Suprapubic skin (tissue), 4 donors: ENCODE measurements around the gene RB1. TPM values are rescaled to one million over a fixed set of nuclear protein-coding genes. Genes with fewer than 3 reads are reported as not detected.
"Not testable (repeated sequence)": the region's sequence is repeated elsewhere in the genome, so short reads cannot be mapped to it uniquely, and the experiment has no call there.

Experiments
- DNase-seq, 2 donors: peaks; one replicate each; pipeline ENCODE4 v3.0.0-alpha.2; 2019; ENCODE audit warnings: low spot score in 2 of 2
- H3K27ac ChIP-seq: fragments of 200-600 bp; sonication (generic); one replicate; pipeline ENCODE4 v1.5.1; 2019
- H3K27me3 ChIP-seq: fragments of 200-600 bp; sonication (generic); one replicate; pipeline ENCODE4 v1.5.1; 2019
- H3K36me3 ChIP-seq: fragments of 200-600 bp; sonication (generic); one replicate; pipeline ENCODE4 v1.5.1; 2019
- H3K4me1 ChIP-seq: fragments of 200-600 bp; sonication (generic); one replicate; pipeline ENCODE4 v1.5.1; 2019
- H3K4me3 ChIP-seq: fragments of 200-600 bp; sonication (generic); one replicate; pipeline ENCODE4 v1.5.1; 2019; ENCODE audit warnings: mild to moderate bottlenecking
- H3K9me3 ChIP-seq: fragments of 200-600 bp; sonication (generic); one replicate; pipeline ENCODE4 v1.5.1; 2019
- CTCF ChIP-seq, 2 donors: fragments of 200-600 bp in 1 of 2; fragments of 450-650 bp in 1 of 2; sonication (generic) in 1 of 2; IDR thresholded peaks; one replicate each; pipeline ENCODE4 v1.5.1; 2016 to 2019; ENCODE audit warnings: antibody characterized with exemption in 2 of 2, mild to moderate bottlenecking in 1 of 2, moderate library complexity in 1 of 2
- EP300 ChIP-seq: sonication (generic); formaldehyde crosslinking; IDR thresholded peaks from one replicate; pipeline ENCODE4 v1.6.1; 2017; ENCODE audit warnings: antibody characterized with exemption
- POLR2A ChIP-seq, 2 donors: fragments of 450-650 bp; IDR thresholded peaks; one replicate each; pipeline ENCODE4 v1.6.1; 2017; ENCODE audit warnings: antibody characterized with exemption in 2 of 2, mild to moderate bottlenecking in 2 of 2, moderate library complexity in 2 of 2
- POLR2AphosphoS5 ChIP-seq, 3 donors: sonication (generic); formaldehyde crosslinking; IDR thresholded peaks; one replicate each; pipeline ENCODE4 v1.6.1; 2017; ENCODE audit warnings: antibody characterized with exemption in 3 of 3
- WGBS: methylation state at CpG from one replicate; pipeline ENCODE4 v1.1.5; 2018; 5-methylcytosine and 5-hydroxymethylcytosine counted together
- total RNA-seq, 4 donors: library from RNA; depleted of rRNA; stranded (reverse); fragments of >200 nt; gene quantifications; one replicate each; pipeline ENCODE4 v1.1.0, GENCODE V29; 2016

Gene RB1
- total RNA-seq, 4 donors from 2014 or later = 18.0 to 31.5 (median 20.7) TPM

DNA sequence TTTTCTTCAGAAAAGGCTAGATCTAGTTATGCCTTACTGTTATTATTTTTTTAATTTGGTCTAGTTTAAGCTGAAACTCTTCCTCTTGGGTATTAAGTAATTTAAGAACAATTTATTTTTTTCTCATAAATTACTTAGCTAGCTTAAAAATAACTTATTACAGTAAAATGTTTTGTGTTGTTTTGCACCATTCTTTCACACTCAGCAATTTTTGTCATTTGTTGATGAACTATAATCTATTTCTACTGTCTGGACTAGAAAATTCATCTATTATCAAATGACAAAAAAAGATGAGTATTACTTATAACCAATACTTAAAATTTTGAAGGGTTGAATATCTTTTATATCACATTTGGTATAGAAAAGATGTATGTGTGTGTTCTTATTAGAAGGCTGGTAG is 111.0 kb downstream of the RB1 start:
- peaks cover 25% of the 10 kb centered on the region for H3K4me1 ChIP-seq
- H3K27me3 ChIP-seq = no peaks in the 10 kb centered on the region
- H3K4me3 ChIP-seq = no peak overlapping the region
- TF ChIP-seq POLR2A (IDR thresholded peaks at IDR 0.05) (no peak), POLR2AphosphoS5 (IDR thresholded peaks at IDR 0.05) (no peak), EP300 (no peak), CTCF (IDR thresholded peaks at IDR 0.05) (no peak)
- H3K36me3 ChIP-seq = peaks cover 5% of the 10 kb centered on the region
- H3K9me3 ChIP-seq = no peaks in the 10 kb centered on the region
- H3K27ac ChIP-seq = no peak overlapping the region
- no peak for DNase-seq

GRCh38 chr13:48415516-48415915 is 112.0 kb downstream of the RB1 start:
- no peak overlapping the region for H3K27ac ChIP-seq
- WGBS = 76% methylated on average over 2 of the region's 2 CpGs
- no peak for DNase-seq
- H3K4me3 ChIP-seq = no peak overlapping the region
- H3K36me3 ChIP-seq = peaks cover 5% of the 10 kb centered on the region
- no peaks in the 10 kb centered on the region for H3K27me3 ChIP-seq
- TF ChIP-seq POLR2AphosphoS5 (IDR thresholded peaks at IDR 0.05) = no peak
- TF ChIP-seq CTCF (IDR thresholded peaks at IDR 0.05) = no peak
- TF ChIP-seq EP300 = no peak
- no peak for TF ChIP-seq POLR2A (IDR thresholded peaks at IDR 0.05)
- peaks cover 16% of the 10 kb centered on the region for H3K4me1 ChIP-seq
- H3K9me3 ChIP-seq = peaks cover under 1% of the 10 kb centered on the region

DNA sequence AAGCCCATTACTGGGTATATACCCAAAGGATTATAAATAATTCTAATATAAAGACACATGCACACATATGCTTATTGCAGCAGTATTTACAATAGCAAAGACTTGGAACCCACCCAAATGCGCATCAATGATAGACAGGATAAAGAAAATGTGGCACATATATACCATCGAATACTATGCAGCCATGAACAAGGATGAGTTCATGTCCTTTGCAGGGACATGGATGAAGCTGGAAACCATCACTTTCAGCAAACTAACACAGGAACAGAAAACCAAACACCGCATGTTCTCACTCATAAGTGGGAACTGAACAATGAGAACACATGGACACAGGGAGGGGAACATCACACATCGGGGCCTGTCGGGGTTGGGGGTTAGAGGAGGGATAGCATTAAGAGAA is 118.5 kb downstream of the RB1 start:
- H3K27ac ChIP-seq, H3K27me3 ChIP-seq, DNase-seq, H3K9me3 ChIP-seq, H3K36me3 ChIP-seq, H3K4me1 ChIP-seq, H3K4me3 ChIP-seq: not testable (repeated sequence)
- 96% methylated on average over 5 of the region's 5 CpGs for WGBS

DNA sequence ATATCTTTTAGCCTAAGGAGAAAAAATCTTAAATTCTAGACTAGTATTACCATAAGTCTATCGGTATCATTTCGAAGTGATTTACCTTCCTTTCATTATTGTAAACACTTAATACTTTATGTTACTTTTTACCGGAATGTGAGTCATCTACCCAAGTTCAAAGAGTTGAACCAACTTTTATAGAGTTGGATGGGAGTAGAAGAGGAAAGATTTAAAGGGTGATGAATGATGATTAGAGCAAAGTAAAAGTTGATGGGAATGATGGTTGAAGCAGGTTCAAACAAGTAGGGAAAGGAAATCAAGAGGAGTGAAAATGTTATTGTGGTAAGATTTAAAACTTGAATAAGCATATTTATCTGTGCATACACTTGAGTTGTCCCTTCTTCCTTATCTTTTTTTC is 120.7 kb downstream of the RB1 start:
- 57% methylated on average over 3 of the region's 3 CpGs for WGBS
- DNase-seq = no peak
- Histone ChIP-seq H3K9me3 (peaks cover 5% of the 10 kb centered on the region), H3K27me3 (no peaks in the 10 kb centered on the region), H3K36me3 (no peaks in the 10 kb centered on the region), H3K4me3 (no peak overlapping the region), H3K27ac (no peak overlapping the region), H3K4me1 (peaks cover 3% of the 10 kb centered on the region)
- TF ChIP-seq POLR2A (IDR thresholded peaks at IDR 0.05) (no peak), POLR2AphosphoS5 (IDR thresholded peaks at IDR 0.05) (no peak), EP300 (no peak), CTCF (IDR thresholded peaks at IDR 0.05) (no peak)

DNA sequence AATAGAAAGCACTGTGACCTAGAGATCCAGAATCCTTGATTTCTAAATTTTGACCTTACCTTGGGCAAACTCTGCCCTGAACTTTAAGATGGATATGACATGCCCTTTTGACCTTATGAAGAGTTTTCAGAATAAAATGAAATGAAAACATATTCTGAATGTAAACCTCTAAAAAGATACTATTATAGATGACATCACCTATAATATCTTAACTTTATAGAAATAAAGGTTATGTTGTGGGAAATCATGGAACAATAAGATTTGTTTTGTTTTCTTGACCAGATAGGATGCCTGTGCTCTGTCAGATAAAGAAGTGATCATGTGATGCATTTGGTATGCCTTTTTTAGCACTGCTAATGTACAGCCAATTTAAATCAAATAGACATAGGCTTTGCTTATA is 122.5 kb downstream of the RB1 start:
- H3K27ac ChIP-seq = no peak overlapping the region
- H3K36me3 ChIP-seq = no peaks in the 10 kb centered on the region
- DNase-seq = no peak
- TF ChIP-seq EP300 (no peak), CTCF (IDR thresholded peaks at IDR 0.05) (no peak), POLR2AphosphoS5 (IDR thresholded peaks at IDR 0.05) (no peak), POLR2A (IDR thresholded peaks at IDR 0.05) (no peak)
- peaks cover 14% of the 10 kb centered on the region for H3K4me1 ChIP-seq
- no peak overlapping the region for H3K4me3 ChIP-seq
- H3K9me3 ChIP-seq = no peaks in the 10 kb centered on the region
- H3K27me3 ChIP-seq = no peaks in the 10 kb centered on the region

DNA sequence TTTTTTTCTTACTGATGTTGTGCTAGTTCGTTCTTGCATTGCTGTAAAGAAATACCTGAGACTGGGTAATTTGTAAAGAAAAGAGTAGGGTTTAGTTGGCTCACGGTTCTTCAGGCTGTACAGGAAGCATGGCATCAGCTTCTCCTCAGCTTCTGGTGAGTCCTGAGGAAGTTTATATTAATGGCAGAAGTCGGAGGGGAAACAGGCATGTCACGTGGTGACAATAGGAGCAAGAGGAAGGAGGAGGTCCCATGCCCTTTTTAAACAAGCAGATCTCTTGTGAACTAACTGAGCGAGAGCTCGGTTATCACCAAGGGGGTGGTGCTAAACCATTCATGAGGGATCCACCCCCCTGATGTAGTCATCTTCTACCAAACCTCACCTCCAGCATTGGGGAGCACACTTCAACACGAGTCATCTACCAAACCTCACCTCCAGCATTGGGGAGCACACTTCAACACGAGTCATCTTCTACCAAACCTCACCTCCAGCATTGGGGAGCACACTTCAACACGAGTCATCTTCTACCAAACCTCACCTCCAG is 123.3 kb downstream of the RB1 start:
- H3K4me3 ChIP-seq, H3K9me3 ChIP-seq, H3K36me3 ChIP-seq, DNase-seq, H3K27ac ChIP-seq, H3K27me3 ChIP-seq: not testable (repeated sequence)
- WGBS = 78% methylated on average over 9 of the region's 9 CpGs
- peaks cover 20% of the 10 kb centered on the region for H3K4me1 ChIP-seq
